Left lung (tissue), 10 donors: Measurements from ENCODE around the gene TMA16. TPM values are rescaled to one million over a fixed set of nuclear protein-coding genes. Genes with fewer than 3 reads are reported as not detected.
"Not testable (repeated sequence)": the region's sequence is repeated elsewhere in the genome, so short reads cannot be mapped to it uniquely, and the experiment has no call there.

ENCODE experiments used
- ATAC-seq: fragments of 200-7000 bp; cut with Tn5 transposase; one replicate; pipeline ENCODE4 v1.9.1; 2020; ENCODE audit warnings: moderate library complexity
- DNase-seq, 4 donors: peaks; one replicate each; pipeline ENCODE4 v3.0.0-alpha.2; 2013 to 2020
- H3K27ac ChIP-seq, 2 donors: fragments of 200-600 bp; sonication (generic) in 1 of 2; one replicate each; pipeline versions ENCODE4 v1.5.0 to v1.8.0; 2020 to 2021
- H3K27me3 ChIP-seq, 2 donors: fragments of 200-600 bp; sonication (generic) in 1 of 2; one replicate each; pipeline versions ENCODE4 v1.5.0 to v1.8.0; 2020 to 2021
- H3K36me3 ChIP-seq, 2 donors: fragments of 200-600 bp; sonication (generic) in 1 of 2; one replicate each; pipeline versions ENCODE4 v1.5.0 to v1.8.0; 2020 to 2021
- H3K4me1 ChIP-seq, 2 donors: fragments of 200-600 bp; one replicate each; pipeline ENCODE4 v1.8.0; 2021
- H3K4me3 ChIP-seq, 2 donors: fragments of 200-600 bp; sonication (generic) in 1 of 2; one replicate each; pipeline versions ENCODE4 v1.5.0 to v1.8.0; 2020 to 2021; ENCODE audit warnings: mild to moderate bottlenecking in 1 of 2
- H3K9me3 ChIP-seq, 2 donors: fragments of 200-600 bp; sonication (generic) in 1 of 2; one replicate each; pipeline versions ENCODE4 v1.5.0 to v1.8.0; 2020 to 2021
- intact Hi-C, 2 donors: fragments of 100-400 bp; cut with DNase I; formaldehyde crosslinking; loops; one replicate each; pipeline versions ENCODE4 v1.11.2 to v1.14.2; 2022
- polyA plus RNA-seq, 6 donors: library from polyadenylated mRNA; unstranded; fragments of 120-200 nt; gene quantifications; one replicate each; pipeline ENCODE4 v1.2.1, GENCODE V29; 2013; ENCODE audit not compliant: insufficient read length in 6 of 6
- total RNA-seq, 2 donors: library from RNA; stranded (reverse); fragmentation: NEBNext Ultra II Directional; extraction: Animal tissue kit (Norgen Biotek cat#: 25700); gene quantifications; one replicate each; pipeline ENCODE4 v1.2.1, GENCODE V29; 2021
- TF ChIP-seq, protein P1 (sequence below), 2 donors: fragments of 200-600 bp; sonication (generic) in 1 of 2; IDR thresholded peaks; one replicate each; pipeline versions ENCODE4 v1.5.0 to v1.8.0; 2021; ENCODE audit warnings: antibody characterized with exemption in 2 of 2
- donor health status: DM: no; HTN: yes; CAD: no.
- donor health status: DM: no; HTN: no; CAD: no.

Gene TMA16
- total and polyA plus RNA-seq, 8 donors = 18.9 to 37.2 (median 33.9) TPM

DNA sequence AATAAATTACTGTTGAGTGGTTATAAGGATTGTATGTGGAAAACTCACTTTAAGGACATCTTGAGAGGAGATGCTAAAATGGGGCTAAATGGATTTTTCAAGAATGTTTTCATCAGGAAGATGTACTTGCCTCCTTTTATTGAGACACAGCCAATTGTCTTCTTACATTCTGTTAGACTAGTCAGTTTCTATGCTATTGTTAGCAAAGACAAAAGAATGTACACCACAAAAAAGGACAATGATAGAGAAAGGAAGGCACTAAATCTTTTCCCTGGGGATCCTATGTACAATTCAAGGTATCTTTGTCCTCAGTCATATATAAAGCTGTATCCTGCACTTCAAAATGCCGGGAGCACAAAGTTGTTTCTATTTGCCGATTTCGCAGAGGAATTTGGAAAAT, 42.6 kb downstream of the TMA16 start:
- no peak for ATAC-seq
- TF ChIP-seq, protein P1, sequence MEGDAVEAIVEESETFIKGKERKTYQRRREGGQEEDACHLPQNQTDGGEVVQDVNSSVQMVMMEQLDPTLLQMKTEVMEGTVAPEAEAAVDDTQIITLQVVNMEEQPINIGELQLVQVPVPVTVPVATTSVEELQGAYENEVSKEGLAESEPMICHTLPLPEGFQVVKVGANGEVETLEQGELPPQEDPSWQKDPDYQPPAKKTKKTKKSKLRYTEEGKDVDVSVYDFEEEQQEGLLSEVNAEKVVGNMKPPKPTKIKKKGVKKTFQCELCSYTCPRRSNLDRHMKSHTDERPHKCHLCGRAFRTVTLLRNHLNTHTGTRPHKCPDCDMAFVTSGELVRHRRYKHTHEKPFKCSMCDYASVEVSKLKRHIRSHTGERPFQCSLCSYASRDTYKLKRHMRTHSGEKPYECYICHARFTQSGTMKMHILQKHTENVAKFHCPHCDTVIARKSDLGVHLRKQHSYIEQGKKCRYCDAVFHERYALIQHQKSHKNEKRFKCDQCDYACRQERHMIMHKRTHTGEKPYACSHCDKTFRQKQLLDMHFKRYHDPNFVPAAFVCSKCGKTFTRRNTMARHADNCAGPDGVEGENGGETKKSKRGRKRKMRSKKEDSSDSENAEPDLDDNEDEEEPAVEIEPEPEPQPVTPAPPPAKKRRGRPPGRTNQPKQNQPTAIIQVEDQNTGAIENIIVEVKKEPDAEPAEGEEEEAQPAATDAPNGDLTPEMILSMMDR (IDR thresholded peaks at IDR 0.05) = no peak
- DNase-seq = no peak
- peaks cover 0 to 9% of the 10 kb centered on the region in 2 donors for H3K36me3 ChIP-seq
- intact Hi-C loops = no loop called here
- H3K4me1 ChIP-seq = no peaks in the 10 kb centered on the region
- no peak overlapping the region for H3K4me3 ChIP-seq
- no peaks in the 10 kb centered on the region for H3K9me3 ChIP-seq
- H3K27me3 ChIP-seq = no peaks in the 10 kb centered on the region
- H3K27ac ChIP-seq = no peak overlapping the region

DNA sequence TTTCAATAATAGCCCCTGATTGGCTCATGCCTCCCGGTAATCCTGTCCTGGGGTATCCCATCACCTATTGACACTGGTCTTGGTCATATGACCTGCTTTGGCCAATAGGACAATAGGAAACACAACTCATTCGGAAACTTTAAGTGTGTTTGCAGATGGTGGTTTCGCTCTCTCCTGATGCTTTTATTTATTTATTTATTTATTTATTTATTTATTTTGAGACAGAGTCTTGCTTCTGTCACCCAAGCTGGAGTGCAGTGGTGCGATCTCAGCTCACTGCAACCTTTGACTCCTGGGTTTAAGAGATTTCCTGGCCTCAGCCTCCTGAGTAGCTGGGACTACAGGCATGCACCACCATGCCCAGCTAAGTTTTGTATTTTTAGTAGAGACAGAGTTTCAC, 44.3 kb downstream of the TMA16 start:
- H3K9me3 ChIP-seq, ATAC-seq: not testable (repeated sequence)

DNA sequence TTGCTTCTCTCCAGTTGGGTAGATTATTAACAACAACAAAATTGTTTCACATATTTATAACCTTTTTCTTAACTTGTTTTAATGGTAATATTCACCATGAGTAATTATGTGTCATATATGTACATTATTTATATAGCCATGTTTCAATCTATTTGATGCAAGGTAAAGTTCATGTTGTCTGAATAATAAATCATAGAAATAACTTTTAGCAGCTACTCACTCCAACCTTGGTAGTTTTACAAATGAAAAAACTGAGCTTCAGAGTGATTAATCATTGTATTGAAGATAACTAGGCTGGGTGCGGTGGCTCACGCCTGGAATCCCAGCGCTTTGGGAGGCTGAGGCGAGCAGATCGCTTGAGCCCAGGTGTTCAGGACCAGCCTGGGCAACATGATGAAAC, 46.0 kb downstream of the TMA16 start:
- intact Hi-C loops = loop anchor here in 1 of 2 donors (10.0 kb wide), 1 partner anchor 1046 kb away; no protein-coding TSS in a partner anchor

More for the DNA sequence above, 44.3 kb downstream of the TMA16 start:
- H3K27me3 ChIP-seq, H3K4me1 ChIP-seq, H3K4me3 ChIP-seq, DNase-seq, H3K27ac ChIP-seq, intact Hi-C loops, H3K36me3 ChIP-seq: not testable (repeated sequence)

DNA sequence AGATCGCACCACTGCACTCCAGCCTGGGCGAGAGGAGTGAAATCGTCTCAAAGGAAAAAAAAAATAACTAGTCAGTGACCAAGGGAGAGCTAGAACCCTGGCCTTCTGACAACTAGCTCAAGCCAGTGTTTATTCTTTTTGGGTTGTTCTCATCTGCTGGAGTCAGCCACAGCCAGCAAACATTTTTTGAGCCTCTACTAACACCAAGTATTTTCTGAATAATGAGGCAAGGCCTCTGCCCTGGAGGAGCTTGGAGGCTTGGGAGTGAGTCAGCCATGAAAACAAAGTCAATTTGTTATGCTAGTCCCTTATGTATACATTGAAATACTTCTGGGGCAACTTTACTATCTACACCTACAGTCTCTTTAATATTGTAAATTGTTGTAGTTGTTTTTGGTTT, 46.5 kb downstream of the TMA16 start:
- peaks cover 0 to 9% of the 10 kb centered on the region in 2 donors for H3K36me3 ChIP-seq
- TF ChIP-seq, protein P1 (IDR thresholded peaks at IDR 0.05) = no peak
- ATAC-seq = peak; percentile 46
- H3K27ac ChIP-seq = no peak overlapping the region
- H3K4me1 ChIP-seq = peaks cover 0 to 7% of the 10 kb centered on the region in 2 donors
- no peaks in the 10 kb centered on the region for H3K9me3 ChIP-seq
- H3K4me3 ChIP-seq = no peak overlapping the region
- no peak for DNase-seq
- H3K27me3 ChIP-seq = no peaks in the 10 kb centered on the region
- intact Hi-C loops = loop anchor here in 1 of 2 donors (10.0 kb wide), 1 partner anchor 1046 kb away; no protein-coding TSS in a partner anchor

More for the DNA sequence above, 46.0 kb downstream of the TMA16 start:
- TF ChIP-seq, protein P1 (IDR thresholded peaks at IDR 0.05) = no peak
- Histone ChIP-seq H3K9me3 (no peaks in the 10 kb centered on the region), H3K4me1 (peaks cover 0 to 7% of the 10 kb centered on the region in 2 donors), H3K27ac (no peak overlapping the region), H3K27me3 (no peaks in the 10 kb centered on the region), H3K4me3 (no peak overlapping the region), H3K36me3 (peaks cover 0 to 9% of the 10 kb centered on the region in 2 donors)
- ATAC-seq = no peak
- peak in 1 of 4 donors; percentile 40 for DNase-seq

DNA sequence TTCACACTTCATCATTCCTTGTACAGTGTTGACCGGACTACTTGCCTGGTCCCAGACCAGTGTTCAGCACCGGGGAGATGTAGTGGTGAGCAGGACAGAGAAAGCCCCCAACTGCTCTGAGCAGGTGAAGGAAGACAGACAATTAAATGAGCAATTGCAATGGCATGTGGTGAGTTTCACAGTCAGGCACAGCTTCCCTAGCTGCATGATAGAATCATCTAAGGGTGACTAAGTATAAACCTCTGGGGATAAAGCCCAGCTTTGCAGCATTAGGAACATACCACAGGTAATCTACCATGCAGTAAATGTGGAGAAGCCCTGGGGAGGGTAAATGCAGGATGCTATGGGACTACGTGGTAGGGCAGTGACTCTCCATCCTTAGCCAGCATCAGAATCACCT, 47.8 kb downstream of the TMA16 start:
- H3K9me3 ChIP-seq = no peaks in the 10 kb centered on the region
- no peak overlapping the region for H3K27ac ChIP-seq
- peaks cover 0 to 7% of the 10 kb centered on the region in 2 donors for H3K4me1 ChIP-seq
- DNase-seq (no peak), ATAC-seq (no peak)
- no peak overlapping the region for H3K4me3 ChIP-seq
- H3K27me3 ChIP-seq = no peaks in the 10 kb centered on the region
- intact Hi-C loops = loop anchor here in 1 of 2 donors (10.0 kb wide), 1 partner anchor 1047 kb away; no protein-coding TSS in a partner anchor
- peaks cover 0 to 9% of the 10 kb centered on the region in 2 donors for H3K36me3 ChIP-seq
- TF ChIP-seq, protein P1 (IDR thresholded peaks at IDR 0.05) = no peak
